ENCODE measurements around the gene TTC34. TPM values are rescaled to one million over a fixed set of nuclear protein-coding genes. Genes with fewer than 3 reads are reported as not detected.

Gene TTC34
- total and polyA plus RNA-seq, 9 of the 15 experiments (the other 6 are each of a cell fraction or from before 2014, with no cell fraction given): 0.03 to 0.38 (median 0.05) TPM; not detected in 2

DNA sequence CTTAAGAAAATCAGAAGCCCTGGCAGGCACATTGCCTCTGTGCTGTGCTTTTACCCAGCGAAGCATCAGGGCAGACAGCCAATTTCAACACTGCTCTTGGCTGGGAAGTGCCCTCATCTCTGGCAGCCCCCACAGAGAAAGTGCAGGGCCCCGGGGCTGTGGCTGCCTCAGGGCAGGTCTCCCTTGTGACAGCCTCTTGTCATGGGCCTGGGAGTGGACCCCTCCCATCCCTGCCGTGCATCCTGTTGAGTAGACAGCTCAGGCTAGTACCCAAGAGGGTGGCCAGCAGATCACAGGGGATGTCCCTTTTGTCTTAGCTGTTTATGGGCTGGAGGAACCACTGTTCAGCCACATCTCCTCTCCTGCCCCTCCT is 23.3 kb downstream of the TTC34 start:
- FAIRE-seq (no peak), DNase-seq (ENCODE audit: extremely low read depth in 1 of 4, low spot score in 3 of 4) (no peak), ATAC-seq (no peak)
- H3K79me2 ChIP-seq (ENCODE audit: control insufficient read depth, insufficient read depth, low read length): no peaks in the 10 kb centered on the region
- intact Hi-C loops (cut with micrococcal nuclease) (no loop called here), in situ Hi-C loops (cut with MboI) (no loop called here)
- H3K9me1 ChIP-seq (ENCODE audit: control insufficient read depth, insufficient read depth, low read length): no peaks in the 10 kb centered on the region
- ChIA-PET POLR2A (interaction anchor here (0.9 kb wide), 1 partner anchor 122 kb away, joined by 3 read pairs; no protein-coding TSS in a partner anchor), CTCF (ENCODE audit: low intra/inter-chr PET ratio) (no interaction called here)
- H3K4me2 ChIP-seq (ENCODE audit: insufficient read depth, low read length): no peak overlapping the region
- no peaks in the 10 kb centered on the region for H3K4me1 ChIP-seq (replicated peaks in 1 of 2; ENCODE audit: control insufficient read depth in 2 of 2, insufficient read depth in 2 of 2, low read length in 2 of 2)
- 0% methylated on average over 3 of the region's 3 CpGs for WGBS (ENCODE audit: insufficient coverage, low coverage, missing lambda C conversion rate)
- BruUV-seq (replicated peaks): no TSS peak
- no peak overlapping the region for H3K27ac ChIP-seq (ENCODE audit: extremely low read depth, low read depth, low read length)
- H3K9ac ChIP-seq (ENCODE audit: insufficient read depth in 1 of 2, low read depth in 2 of 2, low read length in 2 of 2): no peak overlapping the region
- no peak overlapping the region for H2AFZ ChIP-seq (ENCODE audit: low read depth, low read length)
- TF ChIP-seq HNRNPUL1 (IDR thresholded peaks at IDR 0.05; ENCODE audit: low read length) (no peak), BRD4 (IDR thresholded peaks at IDR 0.05) (no peak), U2AF1 (optimal IDR thresholded peaks at IDR 0.05; ENCODE audit: low read depth, low read length) (no peak), ZNF263 (CRISPR knock-in tag; IDR thresholded peaks at IDR 0.05; ENCODE audit: borderline replicate concordance) (no peak), ZNF184 (CRISPR knock-in tag; IDR thresholded peaks at IDR 0.05) (no peak), RBM17 (IDR thresholded peaks at IDR 0.05; ENCODE audit: borderline replicate concordance, low read depth, low read length) (no peak), ZNF583 (CRISPR knock-in tag; IDR thresholded peaks at IDR 0.05) (no peak), ZNF239 (CRISPR knock-in tag; IDR thresholded peaks at IDR 0.05) (no peak), RBM39 (optimal IDR thresholded peaks at IDR 0.05; ENCODE audit: low read depth, low read length) (no peak), CBFB (CRISPR knock-in tag; IDR thresholded peaks at IDR 0.05) (no peak), PHF21A (IDR thresholded peaks at IDR 0.05; ENCODE audit: borderline replicate concordance, low read depth) (no peak), ZNF785 (CRISPR knock-in tag; IDR thresholded peaks at IDR 0.05) (no peak)
- TF ChIP-seq, protein P1, sequence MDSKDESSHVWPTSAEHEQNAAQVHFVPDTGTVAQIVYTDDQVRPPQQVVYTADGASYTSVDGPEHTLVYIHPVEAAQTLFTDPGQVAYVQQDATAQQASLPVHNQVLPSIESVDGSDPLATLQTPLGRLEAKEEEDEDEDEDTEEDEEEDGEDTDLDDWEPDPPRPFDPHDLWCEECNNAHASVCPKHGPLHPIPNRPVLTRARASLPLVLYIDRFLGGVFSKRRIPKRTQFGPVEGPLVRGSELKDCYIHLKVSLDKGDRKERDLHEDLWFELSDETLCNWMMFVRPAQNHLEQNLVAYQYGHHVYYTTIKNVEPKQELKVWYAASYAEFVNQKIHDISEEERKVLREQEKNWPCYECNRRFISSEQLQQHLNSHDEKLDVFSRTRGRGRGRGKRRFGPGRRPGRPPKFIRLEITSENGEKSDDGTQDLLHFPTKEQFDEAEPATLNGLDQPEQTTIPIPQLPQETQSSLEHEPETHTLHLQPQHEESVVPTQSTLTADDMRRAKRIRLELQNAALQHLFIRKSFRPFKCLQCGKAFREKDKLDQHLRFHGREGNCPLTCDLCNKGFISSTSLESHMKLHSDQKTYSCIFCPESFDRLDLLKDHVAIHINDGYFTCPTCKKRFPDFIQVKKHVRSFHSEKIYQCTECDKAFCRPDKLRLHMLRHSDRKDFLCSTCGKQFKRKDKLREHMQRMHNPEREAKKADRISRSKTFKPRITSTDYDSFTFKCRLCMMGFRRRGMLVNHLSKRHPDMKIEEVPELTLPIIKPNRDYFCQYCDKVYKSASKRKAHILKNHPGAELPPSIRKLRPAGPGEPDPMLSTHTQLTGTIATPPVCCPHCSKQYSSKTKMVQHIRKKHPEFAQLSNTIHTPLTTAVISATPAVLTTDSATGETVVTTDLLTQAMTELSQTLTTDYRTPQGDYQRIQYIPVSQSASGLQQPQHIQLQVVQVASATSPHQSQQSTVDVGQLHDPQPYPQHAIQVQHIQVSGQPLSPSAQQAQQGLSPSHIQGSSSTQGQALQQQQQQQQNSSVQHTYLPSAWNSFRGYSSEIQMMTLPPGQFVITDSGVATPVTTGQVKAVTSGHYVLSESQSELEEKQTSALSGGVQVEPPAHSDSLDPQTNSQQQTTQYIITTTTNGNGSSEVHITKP (IDR thresholded peaks at IDR 0.05; ENCODE audit: partially characterized antibody): no peak
- TF ChIP-seq, protein P2, sequence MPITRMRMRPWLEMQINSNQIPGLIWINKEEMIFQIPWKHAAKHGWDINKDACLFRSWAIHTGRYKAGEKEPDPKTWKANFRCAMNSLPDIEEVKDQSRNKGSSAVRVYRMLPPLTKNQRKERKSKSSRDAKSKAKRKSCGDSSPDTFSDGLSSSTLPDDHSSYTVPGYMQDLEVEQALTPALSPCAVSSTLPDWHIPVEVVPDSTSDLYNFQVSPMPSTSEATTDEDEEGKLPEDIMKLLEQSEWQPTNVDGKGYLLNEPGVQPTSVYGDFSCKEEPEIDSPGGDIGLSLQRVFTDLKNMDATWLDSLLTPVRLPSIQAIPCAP (CRISPR knock-in tag; IDR thresholded peaks at IDR 0.05; ENCODE audit: borderline replicate concordance): no peak
- TF ChIP-seq, protein P3, sequence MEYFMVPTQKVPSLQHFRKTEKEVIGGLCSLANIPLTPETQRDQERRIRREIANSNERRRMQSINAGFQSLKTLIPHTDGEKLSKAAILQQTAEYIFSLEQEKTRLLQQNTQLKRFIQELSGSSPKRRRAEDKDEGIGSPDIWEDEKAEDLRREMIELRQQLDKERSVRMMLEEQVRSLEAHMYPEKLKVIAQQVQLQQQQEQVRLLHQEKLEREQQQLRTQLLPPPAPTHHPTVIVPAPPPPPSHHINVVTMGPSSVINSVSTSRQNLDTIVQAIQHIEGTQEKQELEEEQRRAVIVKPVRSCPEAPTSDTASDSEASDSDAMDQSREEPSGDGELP (CRISPR knock-in tag; IDR thresholded peaks at IDR 0.05; ENCODE audit: borderline replicate concordance): no peak
- H3K36me3 ChIP-seq (ENCODE audit: control insufficient read depth, insufficient read depth, low read length): no peaks in the 10 kb centered on the region
- no peaks in the 10 kb centered on the region for H3K27me3 ChIP-seq (ENCODE audit: control insufficient read depth in 2 of 2, insufficient read depth in 2 of 2, low read length in 2 of 2)
- H3K9me3 ChIP-seq (replicated peaks; ENCODE audit: control insufficient read depth, insufficient read depth, low read depth, low read length): no peaks in the 10 kb centered on the region
- H3K4me3 ChIP-seq: no peak overlapping the region
- no peaks in the 10 kb centered on the region for H4K20me1 ChIP-seq (replicated peaks; ENCODE audit: control insufficient read depth, insufficient read depth, low read length)
